GM23338 (cell line): ENCODE results near the gene NPDC1.
"Not testable (repeated sequence)": the region's sequence is repeated elsewhere in the genome, so short reads cannot be mapped to it uniquely, and the experiment has no call there.

ENCODE experiments used
- EZH2 ChIP-seq: fragments of 200-600 bp; sonication (generic); IDR thresholded peaks from one replicate; pipeline ENCODE4 v1.8.0; 2017; ENCODE audit warnings: antibody characterized with exemption, mild to moderate bottlenecking, low read depth; ENCODE audit not compliant: unreplicated experiment
- POLR2AphosphoS5 ChIP-seq: IDR thresholded peaks from 2 replicates; pipeline ENCODE4 v1.6.1; 2016; ENCODE audit warnings: antibody characterized with exemption, low read depth
- TF ChIP-seq, protein P1 (sequence below), 2 experiments: fragments of 200-600 bp in 1 of 2; sonication (generic) in 1 of 2; conservative IDR thresholded peaks; 2 replicates each; pipeline versions ENCODE4 v1.5.1 to v1.6.1; 2016 to 2017; ENCODE audit warnings: antibody characterized with exemption in 2 of 2, low read depth in 2 of 2, mild to moderate bottlenecking in 2 of 2, moderate library complexity in 1 of 2
- TF ChIP-seq, protein P2 (sequence below): IDR thresholded peaks from one replicate; pipeline ENCODE4 v1.6.1; 2018; ENCODE audit warnings: antibody characterized with exemption; ENCODE audit not compliant: unreplicated experiment

DNA sequence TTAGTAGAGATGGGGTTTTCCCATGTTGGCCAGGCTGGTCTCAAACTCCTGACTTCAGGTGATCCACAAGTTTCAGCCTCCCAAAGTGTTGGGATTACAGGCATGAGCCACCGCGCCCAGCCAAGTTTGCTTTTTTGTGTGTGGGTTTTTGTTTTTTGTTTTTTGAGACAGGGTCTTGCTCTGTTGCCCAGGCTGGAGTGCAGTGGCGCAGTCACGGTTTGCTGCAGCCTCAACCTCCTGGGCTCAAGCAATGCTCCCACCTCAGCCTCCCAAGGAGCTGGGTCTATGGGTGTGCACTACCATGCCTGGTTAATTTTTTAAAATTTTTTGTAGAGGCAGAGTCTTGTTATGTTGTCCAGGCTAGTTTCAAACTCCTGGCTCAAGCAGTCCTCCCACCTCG, 12.5 kb downstream of the NPDC1 start:
- TF ChIP-seq, protein P1, sequence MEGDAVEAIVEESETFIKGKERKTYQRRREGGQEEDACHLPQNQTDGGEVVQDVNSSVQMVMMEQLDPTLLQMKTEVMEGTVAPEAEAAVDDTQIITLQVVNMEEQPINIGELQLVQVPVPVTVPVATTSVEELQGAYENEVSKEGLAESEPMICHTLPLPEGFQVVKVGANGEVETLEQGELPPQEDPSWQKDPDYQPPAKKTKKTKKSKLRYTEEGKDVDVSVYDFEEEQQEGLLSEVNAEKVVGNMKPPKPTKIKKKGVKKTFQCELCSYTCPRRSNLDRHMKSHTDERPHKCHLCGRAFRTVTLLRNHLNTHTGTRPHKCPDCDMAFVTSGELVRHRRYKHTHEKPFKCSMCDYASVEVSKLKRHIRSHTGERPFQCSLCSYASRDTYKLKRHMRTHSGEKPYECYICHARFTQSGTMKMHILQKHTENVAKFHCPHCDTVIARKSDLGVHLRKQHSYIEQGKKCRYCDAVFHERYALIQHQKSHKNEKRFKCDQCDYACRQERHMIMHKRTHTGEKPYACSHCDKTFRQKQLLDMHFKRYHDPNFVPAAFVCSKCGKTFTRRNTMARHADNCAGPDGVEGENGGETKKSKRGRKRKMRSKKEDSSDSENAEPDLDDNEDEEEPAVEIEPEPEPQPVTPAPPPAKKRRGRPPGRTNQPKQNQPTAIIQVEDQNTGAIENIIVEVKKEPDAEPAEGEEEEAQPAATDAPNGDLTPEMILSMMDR (conservative IDR thresholded peaks at IDR 0.05; ENCODE audit: low read depth in 2 of 2): not testable (repeated sequence)
- not testable (repeated sequence) for TF ChIP-seq POLR2AphosphoS5, EZH2
- TF ChIP-seq, protein P2, sequence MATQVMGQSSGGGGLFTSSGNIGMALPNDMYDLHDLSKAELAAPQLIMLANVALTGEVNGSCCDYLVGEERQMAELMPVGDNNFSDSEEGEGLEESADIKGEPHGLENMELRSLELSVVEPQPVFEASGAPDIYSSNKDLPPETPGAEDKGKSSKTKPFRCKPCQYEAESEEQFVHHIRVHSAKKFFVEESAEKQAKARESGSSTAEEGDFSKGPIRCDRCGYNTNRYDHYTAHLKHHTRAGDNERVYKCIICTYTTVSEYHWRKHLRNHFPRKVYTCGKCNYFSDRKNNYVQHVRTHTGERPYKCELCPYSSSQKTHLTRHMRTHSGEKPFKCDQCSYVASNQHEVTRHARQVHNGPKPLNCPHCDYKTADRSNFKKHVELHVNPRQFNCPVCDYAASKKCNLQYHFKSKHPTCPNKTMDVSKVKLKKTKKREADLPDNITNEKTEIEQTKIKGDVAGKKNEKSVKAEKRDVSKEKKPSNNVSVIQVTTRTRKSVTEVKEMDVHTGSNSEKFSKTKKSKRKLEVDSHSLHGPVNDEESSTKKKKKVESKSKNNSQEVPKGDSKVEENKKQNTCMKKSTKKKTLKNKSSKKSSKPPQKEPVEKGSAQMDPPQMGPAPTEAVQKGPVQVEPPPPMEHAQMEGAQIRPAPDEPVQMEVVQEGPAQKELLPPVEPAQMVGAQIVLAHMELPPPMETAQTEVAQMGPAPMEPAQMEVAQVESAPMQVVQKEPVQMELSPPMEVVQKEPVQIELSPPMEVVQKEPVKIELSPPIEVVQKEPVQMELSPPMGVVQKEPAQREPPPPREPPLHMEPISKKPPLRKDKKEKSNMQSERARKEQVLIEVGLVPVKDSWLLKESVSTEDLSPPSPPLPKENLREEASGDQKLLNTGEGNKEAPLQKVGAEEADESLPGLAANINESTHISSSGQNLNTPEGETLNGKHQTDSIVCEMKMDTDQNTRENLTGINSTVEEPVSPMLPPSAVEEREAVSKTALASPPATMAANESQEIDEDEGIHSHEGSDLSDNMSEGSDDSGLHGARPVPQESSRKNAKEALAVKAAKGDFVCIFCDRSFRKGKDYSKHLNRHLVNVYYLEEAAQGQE: not testable (repeated sequence)
